GM18868 (cell line): ENCODE data around the gene ADAMTS2.
"Not testable (repeated sequence)": the region's sequence is repeated elsewhere in the genome, so short reads cannot be mapped to it uniquely, and the experiment has no call there.

Source experiments
- ATAC-seq: cut with Tn5 transposase; IDR thresholded peaks from one replicate; pipeline ENCODE4 v1.9.1; 2021; ENCODE audit warnings: mild to moderate bottlenecking, moderate library complexity; ENCODE audit not compliant: unreplicated experiment

The ADAMTS2 gene

GRCh38 chr5:179298181-179298993 lies 46.9 kb downstream of the ADAMTS2 start:
- ATAC-seq, result no peak

DNA sequence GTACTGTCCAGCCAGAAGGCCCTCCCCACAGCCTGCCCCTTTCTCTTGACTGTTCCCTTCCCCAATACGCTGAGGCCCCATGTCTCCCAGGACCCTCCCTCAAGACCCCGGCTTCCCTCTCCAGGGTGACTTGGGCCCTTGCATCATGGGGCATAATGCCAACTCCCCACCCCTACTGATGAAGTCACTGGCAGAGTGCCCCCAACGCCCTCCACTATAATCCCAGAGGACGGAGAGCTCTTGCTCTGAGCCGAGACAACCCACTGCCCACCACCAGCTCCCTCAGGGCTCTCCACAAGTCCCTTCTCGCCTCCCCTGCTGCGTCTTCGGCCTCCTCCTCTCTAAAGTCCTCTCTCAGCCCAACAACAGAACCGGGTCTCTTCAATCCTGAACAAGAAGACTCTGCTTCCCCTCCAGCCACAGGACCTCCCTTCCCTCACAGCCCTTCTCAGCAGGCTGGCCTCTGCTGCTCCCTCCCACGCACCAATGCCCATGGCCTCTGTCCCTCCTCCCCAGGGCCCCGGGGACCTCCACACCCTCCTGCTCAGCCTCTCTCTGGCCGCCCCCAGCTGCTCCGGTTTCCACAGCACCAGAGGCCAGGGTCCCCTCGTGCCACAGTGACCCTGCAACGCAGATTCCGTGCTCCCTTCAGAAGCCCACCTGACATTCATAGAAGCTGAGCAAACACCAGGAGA lies 47.6 kb downstream of the ADAMTS2 start:
- ATAC-seq, result no peak

- ATAC-seq, result no peak
Observed at GRCh38 chr5:179297026-179297425, 48.2 kb downstream of the ADAMTS2 start.

DNA sequence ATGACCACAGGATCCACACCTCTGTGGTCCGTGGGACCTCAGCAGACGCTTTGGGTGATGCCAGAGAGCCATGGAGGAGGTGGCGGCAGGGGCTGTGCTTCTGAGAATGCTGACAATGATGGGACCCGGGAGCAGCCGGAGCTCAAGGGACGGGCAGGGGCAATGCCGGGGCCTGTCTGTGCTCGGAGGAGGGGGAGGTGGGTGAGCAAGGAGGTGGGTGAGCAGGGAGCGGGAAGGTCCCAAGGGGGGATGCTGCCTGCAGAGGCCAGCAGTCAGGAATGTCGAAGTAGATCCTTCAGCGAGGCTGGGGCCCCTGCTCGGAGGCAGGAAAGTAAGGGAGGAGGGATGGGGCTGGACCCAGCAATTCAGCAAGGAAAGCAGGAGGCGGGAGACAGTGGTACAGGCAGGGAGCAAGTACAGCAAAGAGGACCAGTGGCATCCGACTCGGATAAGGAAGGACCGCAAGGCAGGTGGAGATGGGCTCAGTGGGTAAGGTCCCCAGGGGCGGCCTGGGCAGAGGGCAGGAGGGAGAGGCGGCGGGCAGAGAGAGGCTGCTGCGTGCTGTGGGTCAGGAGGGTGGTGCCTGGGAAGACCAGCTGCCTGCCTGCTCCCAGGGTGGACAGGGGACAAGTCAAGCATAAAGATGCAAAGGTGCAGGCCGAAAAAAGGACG lies 49.0 kb downstream of the ADAMTS2 start:
- ATAC-seq, result no peak

- no peak for ATAC-seq
Observed at GRCh38 chr5:179295778-179296149, 49.5 kb downstream of the ADAMTS2 start.

DNA sequence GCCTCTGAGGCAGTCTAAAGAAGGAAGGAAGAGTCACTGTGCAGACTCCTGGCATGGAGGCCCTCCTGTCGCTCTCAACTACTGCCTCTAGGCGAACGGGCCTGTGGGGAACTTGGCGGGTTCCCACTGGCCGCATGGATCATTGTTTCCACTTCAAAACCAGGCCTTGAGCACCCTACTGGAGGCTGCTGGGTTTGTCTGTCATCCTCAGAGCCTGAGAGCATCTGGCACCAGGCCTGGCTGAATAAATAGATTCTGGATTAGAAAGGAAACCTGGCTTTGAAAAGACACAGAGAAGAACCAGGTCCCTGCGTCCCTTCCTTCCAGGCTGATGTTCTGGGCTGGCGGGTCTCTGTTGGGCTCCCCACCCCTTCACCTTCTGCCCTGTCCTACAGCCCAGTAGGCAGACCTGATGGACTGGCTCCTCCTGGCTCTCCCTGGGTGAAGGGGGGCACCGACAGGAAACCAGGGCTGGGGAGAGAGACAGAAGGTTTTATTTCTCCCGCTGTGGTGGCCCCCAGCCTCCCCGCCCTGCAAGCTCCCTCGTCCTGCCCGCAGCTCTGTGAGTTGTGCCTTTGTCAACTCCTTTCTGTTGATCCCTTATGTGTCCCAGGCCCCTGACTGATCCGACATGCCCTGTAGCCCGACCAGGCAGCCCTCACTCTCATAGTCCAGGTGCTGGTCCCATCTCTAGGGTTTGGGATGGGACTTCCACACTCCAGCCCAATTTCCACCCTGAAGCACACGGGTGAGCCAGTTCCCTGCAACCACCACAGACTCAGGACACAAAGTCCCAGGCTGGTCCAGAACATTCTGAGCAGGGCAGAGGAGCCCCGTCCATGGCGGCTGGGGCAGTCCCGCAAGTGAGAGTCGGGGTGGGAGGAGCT lies 50.1 kb downstream of the ADAMTS2 start:
- no peak for ATAC-seq

DNA sequence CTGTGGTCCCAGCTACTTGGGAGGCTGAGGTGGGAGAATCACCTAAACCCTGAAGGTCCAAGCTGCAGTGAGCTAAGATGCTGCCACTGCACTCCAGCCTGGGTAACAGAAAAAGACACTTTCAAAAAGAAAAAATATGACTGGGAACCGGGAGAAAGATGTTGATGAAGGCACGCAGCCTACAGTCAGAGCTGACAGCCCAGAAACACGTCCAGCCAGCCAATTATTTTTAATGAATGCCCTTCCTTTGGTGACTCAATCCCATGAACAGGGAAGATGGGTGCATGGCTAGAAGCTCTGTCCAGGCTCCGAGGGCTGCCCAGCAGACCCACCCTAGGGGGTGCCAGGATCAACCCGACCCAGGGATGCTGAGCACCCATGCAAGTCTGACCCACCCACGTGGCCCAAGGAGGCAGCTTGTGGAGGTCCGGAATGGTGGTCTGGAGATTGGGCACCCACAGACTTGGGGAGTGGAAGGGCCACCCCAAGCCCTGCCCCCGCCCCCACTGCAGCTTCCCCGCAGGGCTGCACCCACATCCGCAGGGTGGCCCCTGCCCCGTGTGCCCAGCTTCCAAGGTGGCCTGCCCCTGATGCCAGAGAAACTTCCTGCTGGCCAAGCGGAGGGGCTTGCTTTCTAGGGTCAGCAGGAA lies 51.0 kb downstream of the ADAMTS2 start:
- no peak for ATAC-seq

GRCh38 chr5:179292681-179293635 lies 52.3 kb downstream of the ADAMTS2 start:
- ATAC-seq, result no peak

- no peak for ATAC-seq
Observed at GRCh38 chr5:179292202-179292601, 53.1 kb downstream of the ADAMTS2 start.

GRCh38 chr5:179290681-179291540 lies 54.4 kb downstream of the ADAMTS2 start:
- ATAC-seq, result no peak

- no peak for ATAC-seq
Observed at GRCh38 chr5:179289756-179290385, 55.4 kb downstream of the ADAMTS2 start.

DNA sequence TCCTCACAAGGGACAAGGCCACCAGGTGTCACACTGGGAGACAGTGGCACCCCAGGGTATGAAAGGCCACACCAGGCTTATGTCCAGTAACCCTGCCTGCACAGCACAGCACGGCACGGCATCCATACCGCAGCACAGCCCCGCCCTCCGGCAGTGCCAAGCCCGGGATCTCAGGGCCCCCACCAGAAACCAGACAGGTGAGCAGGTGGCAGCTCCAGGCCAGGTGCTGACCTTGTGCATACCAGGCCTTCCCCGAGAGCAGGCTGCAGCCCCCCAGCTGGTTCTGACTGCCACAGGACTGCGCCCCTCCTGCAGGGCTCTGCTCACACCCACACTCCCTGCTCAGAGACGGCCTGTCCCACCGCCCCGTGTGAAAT lies 56.5 kb downstream of the ADAMTS2 start:
- ATAC-seq, result no peak

- ATAC-seq, result no peak
Observed at GRCh38 chr5:179288101-179288808, 57.0 kb downstream of the ADAMTS2 start.

DNA sequence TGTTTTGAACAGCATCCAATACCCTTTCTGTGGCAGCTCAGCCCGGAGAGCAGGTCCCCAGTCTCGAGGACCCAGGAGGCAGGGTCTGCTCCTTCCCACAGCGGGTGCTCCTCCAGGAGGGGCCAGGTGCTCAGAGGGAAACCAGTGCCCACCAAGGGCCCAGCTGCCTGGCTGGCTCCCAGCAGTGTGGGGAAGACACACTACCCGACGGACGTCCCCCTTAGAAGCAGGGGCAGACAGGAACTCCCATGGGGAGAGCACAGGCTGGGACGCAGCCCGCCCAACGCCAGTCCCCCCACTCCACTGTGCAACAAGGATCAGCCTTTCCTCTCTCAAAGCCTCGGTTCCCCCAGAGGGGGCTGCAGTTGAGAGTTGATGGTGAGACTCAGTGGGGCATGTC lies 57.6 kb downstream of the ADAMTS2 start:
- no peak for ATAC-seq

- no peak for ATAC-seq
Observed at GRCh38 chr5:179287071-179287470, 58.2 kb downstream of the ADAMTS2 start.

GRCh38 chr5:179285776-179286162 lies 59.5 kb downstream of the ADAMTS2 start:
- not testable (repeated sequence) for ATAC-seq
